Lower lobe of right lung (tissue), 2 donors: ENCODE results near the gene CYB5R3. TPM values are rescaled to one million over a fixed set of nuclear protein-coding genes. Genes with fewer than 3 reads are reported as not detected.
"Not testable (repeated sequence)": the region's sequence is repeated elsewhere in the genome, so short reads cannot be mapped to it uniquely, and the experiment has no call there.

Experiments used
- ATAC-seq, 2 donors: fragments of 200-7000 bp; cut with Tn5 transposase; one replicate each; pipeline ENCODE4 v1.9.1; 2020 to 2022; ENCODE audit warnings: mild to moderate bottlenecking in 2 of 2, moderate library complexity in 2 of 2
- DNase-seq: peaks from one replicate; pipeline ENCODE4 v3.0.0-alpha.2; 2020
- H3K27ac ChIP-seq: fragments of 200-600 bp; one replicate; pipeline ENCODE4 v1.8.0; 2022
- H3K27me3 ChIP-seq: fragments of 200-600 bp; one replicate; pipeline ENCODE4 v1.8.0; 2022; ENCODE audit warnings: low read depth
- H3K36me3 ChIP-seq: fragments of 200-600 bp; one replicate; pipeline ENCODE4 v1.8.0; 2022; ENCODE audit warnings: mild to moderate bottlenecking
- H3K4me1 ChIP-seq: fragments of 200-600 bp; one replicate; pipeline ENCODE4 v1.8.0; 2022
- H3K4me3 ChIP-seq: fragments of 200-600 bp; one replicate; pipeline ENCODE4 v1.8.0; 2022; ENCODE audit warnings: mild to moderate bottlenecking
- H3K9me3 ChIP-seq: fragments of 200-600 bp; one replicate; pipeline ENCODE4 v1.8.0; 2022
- intact Hi-C: fragments of 100-400 bp; cut with DNase I; formaldehyde crosslinking; loops from one replicate; pipeline ENCODE4 v1.11.0; 2022
- total RNA-seq: library from RNA; stranded (reverse); fragmentation: NEBNext Ultra II Directional; extraction: Animal tissue kit (Norgen Biotek cat#: 25700); gene quantifications from one replicate; pipeline ENCODE4 v1.2.1, GENCODE V29; 2021
- TF ChIP-seq, protein P1 (sequence below): fragments of 200-600 bp; IDR thresholded peaks from one replicate; pipeline ENCODE4 v1.8.0; 2022; ENCODE audit warnings: antibody characterized with exemption, mild to moderate bottlenecking
- donor health status: DM: no; HTN: yes; CAD: no; lungs with severe emphysema.

CYB5R3 gene
- total RNA-seq, 1 donor from 2014 or later = 219 TPM

- intact Hi-C loops = no loop called here
- no peak for DNase-seq
- H3K4me3 ChIP-seq = peak overlapping the region; percentile 17
- H3K9me3 ChIP-seq = no peaks in the 10 kb centered on the region
- H3K27me3 ChIP-seq = no peaks in the 10 kb centered on the region
- TF ChIP-seq, protein P1, sequence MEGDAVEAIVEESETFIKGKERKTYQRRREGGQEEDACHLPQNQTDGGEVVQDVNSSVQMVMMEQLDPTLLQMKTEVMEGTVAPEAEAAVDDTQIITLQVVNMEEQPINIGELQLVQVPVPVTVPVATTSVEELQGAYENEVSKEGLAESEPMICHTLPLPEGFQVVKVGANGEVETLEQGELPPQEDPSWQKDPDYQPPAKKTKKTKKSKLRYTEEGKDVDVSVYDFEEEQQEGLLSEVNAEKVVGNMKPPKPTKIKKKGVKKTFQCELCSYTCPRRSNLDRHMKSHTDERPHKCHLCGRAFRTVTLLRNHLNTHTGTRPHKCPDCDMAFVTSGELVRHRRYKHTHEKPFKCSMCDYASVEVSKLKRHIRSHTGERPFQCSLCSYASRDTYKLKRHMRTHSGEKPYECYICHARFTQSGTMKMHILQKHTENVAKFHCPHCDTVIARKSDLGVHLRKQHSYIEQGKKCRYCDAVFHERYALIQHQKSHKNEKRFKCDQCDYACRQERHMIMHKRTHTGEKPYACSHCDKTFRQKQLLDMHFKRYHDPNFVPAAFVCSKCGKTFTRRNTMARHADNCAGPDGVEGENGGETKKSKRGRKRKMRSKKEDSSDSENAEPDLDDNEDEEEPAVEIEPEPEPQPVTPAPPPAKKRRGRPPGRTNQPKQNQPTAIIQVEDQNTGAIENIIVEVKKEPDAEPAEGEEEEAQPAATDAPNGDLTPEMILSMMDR = no peak
- ATAC-seq = no peak
- H3K4me1 ChIP-seq = peaks cover 63% of the 10 kb centered on the region
- H3K36me3 ChIP-seq = peaks cover 28% of the 10 kb centered on the region
- H3K27ac ChIP-seq = peak overlapping the region; percentile 72
Observed at GRCh38 chr22:42610186-42610585, 39.0 kb downstream of the CYB5R3 start.

- H3K27ac ChIP-seq = peak overlapping the region; percentile 72
- H3K4me3 ChIP-seq = no peak overlapping the region
- H3K27me3 ChIP-seq = no peaks in the 10 kb centered on the region
- peaks cover 74% of the 10 kb centered on the region for H3K4me1 ChIP-seq
- no peak for ATAC-seq
- H3K36me3 ChIP-seq = peaks cover 33% of the 10 kb centered on the region
- TF ChIP-seq, protein P1 = no peak
- intact Hi-C loops = no loop called here
- no peak for DNase-seq
- H3K9me3 ChIP-seq = no peaks in the 10 kb centered on the region
Observed at GRCh38 chr22:42608823-42609361, 40.3 kb downstream of the CYB5R3 start.

GRCh38 chr22:42608136-42608822 is 40.9 kb downstream of the CYB5R3 start:
- Histone ChIP-seq H3K4me1 (peaks cover 74% of the 10 kb centered on the region), H3K36me3 (peaks cover 35% of the 10 kb centered on the region), H3K4me3 (no peak overlapping the region), H3K27me3 (no peaks in the 10 kb centered on the region), H3K9me3 (no peaks in the 10 kb centered on the region), H3K27ac (peak overlapping the region; percentile 72)
- TF ChIP-seq, protein P1 = no peak
- intact Hi-C loops = no loop called here
- ATAC-seq = no peak
- no peak for DNase-seq

- not testable (repeated sequence) for H3K9me3 ChIP-seq
Observed at GRCh38 chr22:42607641-42608040, 41.6 kb downstream of the CYB5R3 start.

GRCh38 chr22:42604403-42604802 is 44.8 kb downstream of the CYB5R3 start:
- Histone ChIP-seq H3K27ac (peak overlapping the region; percentile 49), H3K4me3 (no peak overlapping the region), H3K36me3 (peaks cover 57% of the 10 kb centered on the region), H3K4me1 (peaks cover 57% of the 10 kb centered on the region), H3K9me3 (no peaks in the 10 kb centered on the region), H3K27me3 (no peaks in the 10 kb centered on the region)
- ATAC-seq = peak; percentile 79 to 81
- TF ChIP-seq, protein P1 = no peak
- intact Hi-C loops = no loop called here
- DNase-seq = no peak

More at GRCh38 chr22:42607641-42608040, 41.6 kb downstream of the CYB5R3 start:
- DNase-seq, H3K4me3 ChIP-seq, H3K27ac ChIP-seq, H3K27me3 ChIP-seq, intact Hi-C loops, ATAC-seq: not testable (repeated sequence)
- Histone ChIP-seq H3K4me1 (peaks cover 74% of the 10 kb centered on the region), H3K36me3 (peaks cover 42% of the 10 kb centered on the region)

DNA sequence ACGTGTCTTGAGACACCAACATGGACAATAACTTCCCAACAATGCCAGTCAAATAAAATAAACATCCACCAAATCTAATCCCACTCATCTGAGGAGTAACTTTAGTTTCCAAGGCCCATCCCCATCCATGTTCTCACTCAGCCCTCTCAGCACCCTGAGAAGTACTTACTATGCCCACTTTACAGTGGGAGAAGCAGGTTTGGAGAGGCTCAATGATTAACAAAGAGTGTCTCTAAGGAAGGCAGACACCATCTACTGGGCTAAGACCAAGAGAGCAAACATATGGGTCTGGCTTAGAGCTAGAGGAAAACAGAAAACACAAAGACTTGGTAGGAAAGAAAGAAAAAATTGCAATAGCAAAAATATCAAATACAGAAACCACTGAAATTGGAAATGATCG is 45.8 kb downstream of the CYB5R3 start:
- peaks cover 65% of the 10 kb centered on the region for H3K36me3 ChIP-seq
- no peak for DNase-seq
- no peaks in the 10 kb centered on the region for H3K9me3 ChIP-seq
- H3K27ac ChIP-seq = peak overlapping the region; percentile 49
- intact Hi-C loops = no loop called here
- H3K4me1 ChIP-seq = peaks cover 47% of the 10 kb centered on the region
- no peaks in the 10 kb centered on the region for H3K27me3 ChIP-seq
- TF ChIP-seq, protein P1 = no peak
- no peak overlapping the region for H3K4me3 ChIP-seq
- ATAC-seq = peak; percentile 84 to 95
